HG02938 (cell line): Measurements from ENCODE around the gene ITGA5.
"Not testable (repeated sequence)": the region's sequence is repeated elsewhere in the genome, so short reads cannot be mapped to it uniquely, and the experiment has no call there.

Source experiments
- ATAC-seq: cut with Tn5 transposase; IDR thresholded peaks from one replicate; pipeline ENCODE4 v1.9.1; 2021; ENCODE audit warnings: mild to moderate bottlenecking, moderate library complexity; ENCODE audit not compliant: unreplicated experiment

ITGA5 gene

GRCh38 chr12:54356228-54356627 lies 62.8 kb downstream of the ITGA5 start:
- no peak for ATAC-seq

GRCh38 chr12:54355104-54355815 lies 63.8 kb downstream of the ITGA5 start:
- no peak for ATAC-seq

- ATAC-seq = not testable (repeated sequence)
These were observed 64.8 kb downstream of the ITGA5 start for GRCh38 chr12:54354271-54354670.

GRCh38 chr12:54352891-54353874 lies 65.9 kb downstream of the ITGA5 start:
- no peak for ATAC-seq

GRCh38 chr12:54352022-54352531 lies 67.0 kb downstream of the ITGA5 start:
- ATAC-seq = no peak

- no peak for ATAC-seq
These were observed 67.7 kb downstream of the ITGA5 start for GRCh38 chr12:54351341-54351740.

- no peak for ATAC-seq
These were observed 68.3 kb downstream of the ITGA5 start for GRCh38 chr12:54350743-54351142.

- ATAC-seq = no peak
These were observed 69.4 kb downstream of the ITGA5 start for GRCh38 chr12:54349679-54350078.

GRCh38 chr12:54349036-54349435 lies 70.0 kb downstream of the ITGA5 start:
- ATAC-seq = no peak
